B cell (primary cell): Measurements from ENCODE around the gene TMEM185B. TPM values are rescaled to one million over a fixed set of nuclear protein-coding genes. Genes with fewer than 3 reads are reported as not detected.

Experiments
- ATAC-seq: fragments of 200-7000 bp; cut with Tn5 transposase; one replicate; pipeline ENCODE4 v1.10.0; 2021; ENCODE audit warnings: low read depth, mild to moderate bottlenecking, moderate number of reproducible peaks, moderate library complexity
- CTCF ChIA-PET: fragments of 350-600 bp; sonication (Branson Sonifier 250); formaldehyde crosslinking; loops from one replicate; lab custom pipeline; 2021; ENCODE audit warnings: antibody characterized with exemption, inconsistent platforms; lab: Charles Lee
- POLR2A ChIA-PET: fragments of 350-600 bp; sonication (Branson Sonifier 250); formaldehyde crosslinking; loops from one replicate; lab custom pipeline; 2021; ENCODE audit warnings: antibody characterized with exemption; lab: Charles Lee
- DNase-seq: peaks from one replicate; pipeline ENCODE4 v3.0.0; 2013
- H2AFZ ChIP-seq: 2 replicates; pipeline ENCODE4 v1.6.1; 2012; ENCODE audit warnings: mild to moderate bottlenecking, low read depth, low read length; ENCODE audit not compliant: insufficient read depth, poor library complexity, severe bottlenecking
- H3K27ac ChIP-seq, 2 donors: 1 replicate in 1 of 2; 2 replicates in 1 of 2; pipeline ENCODE4 v1.5.1; 2012 to 2013; ENCODE audit warnings: low read length in 2 of 2, mild to moderate bottlenecking in 2 of 2, moderate library complexity in 1 of 2
- H3K27me3 ChIP-seq, 4 experiments: fragments of 200-600 bp in 1 of 4; sonication (generic) in 1 of 4; replicated peaks in 1 of 4; 1 replicate in 2 of 4; 2 replicates in 2 of 4; pipeline versions ENCODE4 v1.6.1 to v1.7.0; 2013 to 2016; ENCODE audit warnings: low read length in 3 of 4, mild to moderate bottlenecking in 2 of 4, mixed read lengths in 1 of 4, moderate library complexity in 1 of 4; ENCODE audit not compliant: insufficient read depth in 4 of 4, control insufficient read depth in 3 of 4; ENCODE audit errors: control extremely low read depth in 1 of 4
- H3K36me3 ChIP-seq, 2 experiments: replicated peaks in 1 of 2; 1 replicate in 1 of 2; 2 replicates in 1 of 2; pipeline versions ENCODE4 v1.6.1 to v1.7.1; 2013; ENCODE audit warnings: low read length in 1 of 2; ENCODE audit not compliant: insufficient read depth in 2 of 2, control insufficient read depth in 1 of 2; ENCODE audit errors: control extremely low read depth in 1 of 2, extremely low read depth in 1 of 2
- H3K4me1 ChIP-seq, 2 donors: fragments of 200-600 bp in 1 of 2; sonication (generic) in 1 of 2; 1 replicate in 1 of 2; 2 replicates in 1 of 2; pipeline versions ENCODE4 v1.5.1 to v1.6.1; 2013 to 2017; ENCODE audit warnings: low read length in 2 of 2; ENCODE audit not compliant: control insufficient read depth in 2 of 2, insufficient read depth in 2 of 2
- H3K4me2 ChIP-seq: replicated peaks from 2 replicates; pipeline ENCODE3; 2012; ENCODE audit warnings: mild to moderate bottlenecking, low read depth, low read length; ENCODE audit not compliant: poor library complexity, severe bottlenecking
- H3K4me3 ChIP-seq, 5 experiments: fragments of 200-600 bp in 1 of 5; sonication (generic) in 1 of 5; 1 replicate in 3 of 5; 2 replicates in 2 of 5; pipeline versions ENCODE4 v1.5.1 to v1.7.0; 2011 to 2016; ENCODE audit warnings: low read length in 4 of 5, mild to moderate bottlenecking in 4 of 5, low read depth in 2 of 5, control low read depth in 1 of 5, moderate library complexity in 1 of 5; ENCODE audit not compliant: insufficient read depth in 1 of 5; ENCODE audit errors: control extremely low read depth in 1 of 5, extremely low read depth in 1 of 5
- H3K79me2 ChIP-seq: fragments of 200-600 bp; sonication (generic); one replicate; pipeline ENCODE4 v1.6.0; 2016; ENCODE audit warnings: low read length; ENCODE audit not compliant: control insufficient read depth, insufficient read depth
- H3K9ac ChIP-seq: fragments of 200-600 bp; sonication (generic); 2 replicates; pipeline ENCODE4 v1.6.1; 2017; ENCODE audit warnings: mild to moderate bottlenecking, low read length, moderate library complexity
- H3K9me3 ChIP-seq, 3 donors: one replicate each; pipeline versions ENCODE4 v1.6.1 to v1.7.1; 2013; ENCODE audit warnings: low read length in 2 of 3; ENCODE audit not compliant: control insufficient read depth in 2 of 3, insufficient read depth in 1 of 3; ENCODE audit errors: control extremely low read depth in 1 of 3
- H4K20me1 ChIP-seq: 2 replicates; pipeline ENCODE4 v1.6.0; 2012; ENCODE audit warnings: mild to moderate bottlenecking, low read length; ENCODE audit not compliant: insufficient read depth, control insufficient read depth, poor library complexity, severe bottlenecking
- H3K27ac Mint-ChIP-seq: one replicate; pipeline ENCODE4 v1.8.0; 2021; ENCODE audit warnings: mixed read lengths
- H3K27me3 Mint-ChIP-seq: one replicate; pipeline ENCODE4 v1.8.0; 2021; ENCODE audit warnings: mixed read lengths
- H3K4me1 Mint-ChIP-seq: one replicate; pipeline ENCODE4 v1.8.0; 2021; ENCODE audit warnings: mixed read lengths
- H3K4me3 Mint-ChIP-seq: one replicate; pipeline ENCODE4 v1.8.0; 2021; ENCODE audit warnings: mixed read lengths
- H3K9me3 Mint-ChIP-seq: one replicate; pipeline ENCODE4 v1.8.0; 2022; ENCODE audit warnings: mixed read lengths; ENCODE audit not compliant: insufficient read depth
- CTCF ChIP-seq: fragments of 200-600 bp; IDR thresholded peaks from one replicate; pipeline ENCODE4 v1.8.0; 2022; ENCODE audit warnings: antibody characterized with exemption, mild to moderate bottlenecking
- EZH2 ChIP-seq: IDR thresholded peaks from 2 replicates; pipeline ENCODE4 v1.6.1; 2012; ENCODE audit warnings: borderline replicate concordance, low read depth, mild to moderate bottlenecking, moderate library complexity, low read length; ENCODE audit not compliant: insufficient read depth, poor library complexity, severe bottlenecking
- WGBS: methylation state at CpG from one replicate; pipeline ENCODE4 v1.1.5; 2013; ENCODE audit warnings: missing lambda C conversion rate; ENCODE audit not compliant: insufficient coverage; 5-methylcytosine and 5-hydroxymethylcytosine counted together
- intact Hi-C: fragments of 100-400 bp; cut with micrococcal nuclease; formaldehyde crosslinking; loops from one replicate; pipeline ENCODE4 v1.10.0; 2022
- polyA plus RNA-seq: library from polyadenylated mRNA; depleted of rRNA; stranded (reverse); fragments of >200 nt; gene quantifications from 2 replicates; pipeline ENCODE4 v1.2.3, GENCODE V29; 2012
- total RNA-seq, 2 donors: library from RNA; stranded (reverse); fragments of 120-200 nt in 1 of 2; gene quantifications; 1 replicate in 1 of 2; 2 replicates in 1 of 2; pipeline versions ENCODE4 v1.2.3 to v1.2.4, GENCODE V29; 2013 to 2022

The TMEM185B gene
- total and polyA plus RNA-seq, 2 donors (not counting 1 experiment from before 2014, with no cell fraction given), result 29.6 to 36.4 TPM

- DNase-seq (no peak), ATAC-seq (no peak)
- H3K36me3 ChIP-seq, result peaks cover 1 to 20% of the 10 kb centered on the region in 2 experiments
- H3K4me1 ChIP-seq, result peaks cover 25 to 31% of the 10 kb centered on the region in 2 donors
- H3K4me3 ChIP-seq, result no peak overlapping the region
- no peak overlapping the region for H3K4me3 Mint-ChIP-seq
- no peak overlapping the region for H2AFZ ChIP-seq
- intact Hi-C loops, result loop anchor here (5.0 kb wide), 1 partner anchor 852 kb away; the partner anchor contains the start of genes C2orf76 and DBI
- 96% methylated on average over 3 of the region's 5 CpGs for WGBS
- H3K9ac ChIP-seq, result no peak overlapping the region
- CTCF ChIA-PET, result interaction anchor here (1.5 to 6.1 kb wide), 2 partner anchors 12 to 44 kb away, joined by 4 to 34 read pairs; no protein-coding TSS in a partner anchor
- peaks cover 0 to 17% (median 2%) of the 10 kb centered on the region in 3 donors for H3K9me3 ChIP-seq
- peaks cover 41% of the 10 kb centered on the region for H3K79me2 ChIP-seq
- H3K4me2 ChIP-seq, result no peak overlapping the region
- H4K20me1 ChIP-seq, result peaks cover 30% of the 10 kb centered on the region
- H3K9me3 Mint-ChIP-seq, result no peaks in the 10 kb centered on the region
- no peak for TF ChIP-seq CTCF
- TF ChIP-seq EZH2, result no peak
- no peaks in the 10 kb centered on the region for H3K27me3 Mint-ChIP-seq
- POLR2A ChIA-PET, result no interaction called here
- no peak overlapping the region for H3K27ac Mint-ChIP-seq
- peaks cover 48% of the 10 kb centered on the region for H3K4me1 Mint-ChIP-seq
- no peaks in the 10 kb centered on the region for H3K27me3 ChIP-seq
- no peak overlapping the region for H3K27ac ChIP-seq
These were observed 3.4 kb downstream of the TMEM185B start for GRCh38 chr2:120219766-120220165.

GRCh38 chr2:120219291-120219690, 3.9 kb downstream of the TMEM185B start:
- Histone ChIP-seq H3K9me3 (peaks cover 0 to 17% (median 2%) of the 10 kb centered on the region in 3 donors), H2AFZ (no peak overlapping the region), H3K27me3 (no peaks in the 10 kb centered on the region), H3K79me2 (peaks cover 39% of the 10 kb centered on the region), H3K9ac (no peak overlapping the region), H3K4me3 (no peak overlapping the region), H4K20me1 (peaks cover 30% of the 10 kb centered on the region), H3K27ac (no peak overlapping the region), H3K36me3 (peaks cover 1 to 20% of the 10 kb centered on the region in 2 experiments), H3K4me2 (no peak overlapping the region), H3K4me1 (peaks cover 24 to 31% of the 10 kb centered on the region in 2 donors)
- no peak for TF ChIP-seq EZH2
- no peak for TF ChIP-seq CTCF
- ChIA-PET POLR2A (no interaction called here), CTCF (interaction anchor here (1.5 to 6.1 kb wide), 2 partner anchors 13 to 44 kb away, joined by 4 to 34 read pairs; no protein-coding TSS in a partner anchor)
- peaks cover 43% of the 10 kb centered on the region for H3K4me1 Mint-ChIP-seq
- DNase-seq, result no peak
- no peak for ATAC-seq
- H3K9me3 Mint-ChIP-seq, result no peaks in the 10 kb centered on the region
- no peak overlapping the region for H3K4me3 Mint-ChIP-seq
- no peaks in the 10 kb centered on the region for H3K27me3 Mint-ChIP-seq
- no peak overlapping the region for H3K27ac Mint-ChIP-seq
- intact Hi-C loops, result no loop called here
- 100% methylated on average over 1 of the region's 5 CpGs for WGBS
